Smooth muscle cell (in vitro differentiated cells): ENCODE measurements around the gene SIAH2. TPM values are rescaled to one million over a fixed set of nuclear protein-coding genes. Genes with fewer than 3 reads are reported as not detected.

Source experiments
- DNase-seq: peaks from one replicate; lab custom pipeline; 2025; ENCODE audit not compliant: unreplicated experiment; lab: John Stamatoyannopoulos, UW
- H2AFZ ChIP-seq: fragments of 200-600 bp; sonication (generic); 2 replicates; pipeline ENCODE4 v1.6.0; 2016; ENCODE audit warnings: antibody characterized with exemption, low read depth, mild to moderate bottlenecking
- H3F3A ChIP-seq: fragments of 200-600 bp; sonication (generic); 2 replicates; pipeline ENCODE4 v1.6.0; 2017; ENCODE audit warnings: antibody characterized with exemption, low read depth
- H3K27ac ChIP-seq: fragments of 200-600 bp; sonication (generic); 2 replicates; pipeline ENCODE4 v1.5.1; 2016; ENCODE audit warnings: low read depth, mild to moderate bottlenecking
- H3K27me3 ChIP-seq: fragments of 200-600 bp; sonication (generic); 2 replicates; pipeline ENCODE4 v1.6.1; 2016; ENCODE audit warnings: low read depth, mild to moderate bottlenecking
- H3K36me3 ChIP-seq: fragments of 200-600 bp; sonication (generic); 2 replicates; pipeline ENCODE4 v1.5.1; 2016; ENCODE audit warnings: low read depth
- H3K4me1 ChIP-seq: fragments of 200-600 bp; sonication (generic); 2 replicates; pipeline ENCODE4 v1.5.1; 2016; ENCODE audit warnings: low read depth
- H3K4me2 ChIP-seq: fragments of 200-600 bp; sonication (generic); 2 replicates; pipeline ENCODE4 v1.6.0; 2016; ENCODE audit warnings: mild to moderate bottlenecking
- H3K4me3 ChIP-seq: fragments of 200-600 bp; sonication (generic); 2 replicates; pipeline ENCODE4 v1.5.1; 2016; ENCODE audit warnings: mild to moderate bottlenecking
- H3K79me2 ChIP-seq: fragments of 200-600 bp; sonication (generic); 2 replicates; pipeline ENCODE4 v1.6.0; 2016; ENCODE audit warnings: low read depth, mild to moderate bottlenecking
- H3K9ac ChIP-seq: fragments of 200-600 bp; sonication (generic); 2 replicates; pipeline ENCODE4 v1.6.0; 2016; ENCODE audit warnings: low read depth
- H3K9me3 ChIP-seq: fragments of 200-600 bp; sonication (generic); replicated peaks from 2 replicates; pipeline ENCODE4 v1.5.1; 2016; ENCODE audit warnings: low read depth
- H4K20me1 ChIP-seq: fragments of 200-600 bp; sonication (generic); 2 replicates; pipeline ENCODE4 v1.6.0; 2016; ENCODE audit warnings: low read depth
- CTCF ChIP-seq: fragments of 200-600 bp; sonication (generic); IDR thresholded peaks from 2 replicates; pipeline ENCODE4 v1.5.1; 2017; ENCODE audit warnings: borderline replicate concordance, mild to moderate bottlenecking, antibody characterized with exemption; ENCODE audit not compliant: insufficient read depth, poor library complexity, severe bottlenecking
- WGBS: methylation state at CpG from one replicate; pipeline ENCODE4 v1.1.7; 2016; ENCODE audit warnings: low lambda C conversion rate; 5-methylcytosine and 5-hydroxymethylcytosine counted together
- polyA plus RNA-seq: library from polyadenylated mRNA; unstranded; fragments of >200 nt; fragmentation: Nextera tagmentation; extraction: Ambion mirVana; gene quantifications from 2 replicates; pipeline ENCODE4 v1.2.1, GENCODE V29; 2016
- total RNA-seq: library from RNA; depleted of rRNA; stranded (reverse); fragments of >200 nt; gene quantifications from 2 replicates; pipeline ENCODE4 v1.2.3, GENCODE V29; 2014

Gene SIAH2
- total RNA-seq = 38.1 and 43.9 TPM in 2 replicates
- 44.9 and 45.8 TPM in 2 replicates for polyA plus RNA-seq

GRCh38 chr3:150763122-150763840 lies at the start of gene SIAH2:
Gene SIAH2 (minus strand): TSS chr3:150763169. CDS start chr3:150762849, 320 bp downstream.
- Histone ChIP-seq H2AFZ (peak within 1 kb of the TSS; percentile 90), H3K36me3 (no peaks in the 10 kb centered on the region), H3K79me2 (peaks cover 42% of the 10 kb centered on the region), H3K9me3 (no peaks in the 10 kb centered on the region), H3K9ac (peak within 1 kb of the TSS; percentile 77), H3K27ac (peak within 1 kb of the TSS; percentile 92), H3F3A (peaks cover 9% of the 10 kb centered on the region), H3K27me3 (no peaks in the 10 kb centered on the region), H3K4me3 (peak within 1 kb of the TSS; percentile 60), H4K20me1 (peaks cover 37% of the 10 kb centered on the region), H3K4me2 (peak within 1 kb of the TSS; percentile 82), H3K4me1 (peaks cover 42% of the 10 kb centered on the region)
- peak; percentile 87 for DNase-seq
- no peak for TF ChIP-seq CTCF
- under 1% methylated on average over 48 of the region's 70 CpGs for WGBS

- Histone ChIP-seq H3K4me3 (no peak overlapping the region), H3K4me1 (no peaks in the 10 kb centered on the region), H2AFZ (peak overlapping the region; percentile 58), H3K9ac (no peak overlapping the region), H4K20me1 (no peaks in the 10 kb centered on the region), H3K9me3 (no peaks in the 10 kb centered on the region), H3K27ac (no peak overlapping the region), H3K27me3 (no peaks in the 10 kb centered on the region), H3F3A (no peaks in the 10 kb centered on the region), H3K79me2 (no peaks in the 10 kb centered on the region), H3K36me3 (no peaks in the 10 kb centered on the region), H3K4me2 (no peak overlapping the region)
- no peak for DNase-seq
- no peak for TF ChIP-seq CTCF
- 79% methylated on average over 5 of the region's 5 CpGs for WGBS
These were observed 49.0 kb upstream of the SIAH2 start for GRCh38 chr3:150811984-150812383.

- Histone ChIP-seq H3K4me3 (no peak overlapping the region), H3K4me1 (peaks cover 6% of the 10 kb centered on the region), H3K27ac (no peak overlapping the region), H3K4me2 (no peak overlapping the region), H3F3A (no peaks in the 10 kb centered on the region), H4K20me1 (no peaks in the 10 kb centered on the region), H2AFZ (no peak overlapping the region), H3K9ac (no peak overlapping the region), H3K79me2 (no peaks in the 10 kb centered on the region), H3K36me3 (no peaks in the 10 kb centered on the region), H3K9me3 (no peaks in the 10 kb centered on the region), H3K27me3 (no peaks in the 10 kb centered on the region)
- 100% methylated on average over 1 of the region's 1 CpG for WGBS
- TF ChIP-seq CTCF = no peak
- no peak for DNase-seq
These were observed 47.7 kb upstream of the SIAH2 start for GRCh38 chr3:150810641-150811040.

- no peak overlapping the region for H3K27ac ChIP-seq
- peaks cover 24% of the 10 kb centered on the region for H3K4me1 ChIP-seq
- no peak overlapping the region for H3K4me3 ChIP-seq
- 55% methylated on average over 5 of the region's 5 CpGs for WGBS
- H3K4me2 ChIP-seq = no peak overlapping the region
- H3K79me2 ChIP-seq = no peaks in the 10 kb centered on the region
- DNase-seq = no peak
- no peaks in the 10 kb centered on the region for H3K9me3 ChIP-seq
- no peak overlapping the region for H3K9ac ChIP-seq
- H3K27me3 ChIP-seq = peaks cover 4% of the 10 kb centered on the region
- no peaks in the 10 kb centered on the region for H3K36me3 ChIP-seq
- no peak overlapping the region for H2AFZ ChIP-seq
- H4K20me1 ChIP-seq = no peaks in the 10 kb centered on the region
- no peak for TF ChIP-seq CTCF
- no peaks in the 10 kb centered on the region for H3F3A ChIP-seq
These were observed 43.3 kb upstream of the SIAH2 start for GRCh38 chr3:150806185-150806835.
